Measurements from ENCODE around the gene MYO18B.

GRCh38 chr22:25909614-25910387, 167.8 kb downstream of the MYO18B start:
- TF ChIP-seq TAF1 (IDR thresholded peaks at IDR 0.05; ENCODE audit: low read depth) (no peak), EP300 (IDR thresholded peaks at IDR 0.05; ENCODE audit: borderline replicate concordance) (no peak), ZBTB7A (IDR thresholded peaks at IDR 0.05; ENCODE audit: low read depth) (no peak), YY1 (IDR thresholded peaks at IDR 0.05; ENCODE audit: low read depth) (no peak), MAX (IDR thresholded peaks at IDR 0.05) (no peak), REST (IDR thresholded peaks at IDR 0.05; ENCODE audit: low read depth) (no peak)
